Neural crest cell (in vitro differentiated cells): ENCODE results near the gene CENATAC. TPM values are rescaled to one million over a fixed set of nuclear protein-coding genes. Genes with fewer than 3 reads are reported as not detected.
A peak's percentile ranks its signal among the peaks of the same experiment; 100 is the strongest.
"Not testable (repeated sequence)": the region's sequence is repeated elsewhere in the genome, so short reads cannot be mapped to it uniquely, and the experiment has no call there.

Experiments used
- DNase-seq: peaks from one replicate; pipeline ENCODE4 v3.0.0; 2021; ENCODE audit warnings: low read depth, mixed read lengths, low spot score
- H3K27ac Mint-ChIP-seq: one replicate; pipeline ENCODE4 v1.8.0; 2021; ENCODE audit warnings: mild to moderate bottlenecking, mixed read lengths; ENCODE audit not compliant: unreplicated experiment
- H3K27me3 Mint-ChIP-seq: 2 replicates; pipeline ENCODE4 v1.8.0; 2021; ENCODE audit warnings: low read depth, mild to moderate bottlenecking, mixed read lengths
- H3K36me3 Mint-ChIP-seq: 2 replicates; pipeline ENCODE4 v1.8.0; 2021; ENCODE audit warnings: low read depth, mild to moderate bottlenecking, mixed read lengths
- H3K4me1 Mint-ChIP-seq: 2 replicates; pipeline ENCODE4 v1.8.0; 2021; ENCODE audit warnings: mixed read lengths
- H3K4me3 Mint-ChIP-seq: one replicate; pipeline ENCODE4 v1.8.0; 2021; ENCODE audit warnings: mild to moderate bottlenecking, mixed read lengths
- H3K9me3 Mint-ChIP-seq: 2 replicates; pipeline ENCODE4 v1.8.0; 2021; ENCODE audit warnings: mixed read lengths
- CTCF ChIP-seq: fragments of 200-600 bp; sonication (generic); conservative IDR thresholded peaks from 2 replicates; pipeline ENCODE4 v1.5.0; 2021; ENCODE audit warnings: antibody characterized with exemption, mild to moderate bottlenecking
- total RNA-seq: library from RNA; stranded (reverse); gene quantifications from 2 replicates; pipeline ENCODE4 v1.2.1, GENCODE V29; 2021

Gene CENATAC
- total RNA-seq, 1 donor from 2014 or later: 32.5 TPM

DNA sequence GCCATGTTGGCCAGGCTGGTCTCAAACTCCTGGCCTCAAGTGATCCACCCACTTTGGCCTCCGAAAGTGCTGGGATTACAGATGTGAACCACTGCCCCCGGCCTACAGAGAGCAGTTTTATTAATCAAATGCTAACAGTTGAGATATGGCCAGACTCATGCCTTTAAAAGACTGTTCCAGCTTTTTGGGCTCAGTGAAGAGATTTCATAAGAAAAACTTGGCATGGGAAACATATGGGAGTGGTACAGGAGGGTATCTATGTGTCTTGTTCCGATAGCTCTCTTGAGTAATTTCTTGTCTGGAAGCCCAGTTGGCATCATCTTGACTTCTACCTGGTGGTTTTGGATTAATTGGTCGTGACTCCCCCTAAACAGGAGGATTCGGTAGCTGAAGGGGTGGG lies 40.9 kb downstream of the CENATAC start:
- Mint-ChIP-seq H3K4me1 (no peaks in the 10 kb centered on the region), H3K27me3 (no peaks in the 10 kb centered on the region), H3K36me3 (no peaks in the 10 kb centered on the region), H3K27ac (no peak overlapping the region), H3K4me3 (no peak overlapping the region), H3K9me3 (no peaks in the 10 kb centered on the region)
- no peak for TF ChIP-seq CTCF
- no peak for DNase-seq

GRCh38 chr11:119039471-119039870 lies 41.5 kb downstream of the CENATAC start:
- H3K36me3 Mint-ChIP-seq, DNase-seq, H3K27me3 Mint-ChIP-seq, H3K4me1 Mint-ChIP-seq, H3K27ac Mint-ChIP-seq, H3K9me3 Mint-ChIP-seq, H3K4me3 Mint-ChIP-seq: not testable (repeated sequence)

GRCh38 chr11:119041821-119042514 lies 44.0 kb downstream of the CENATAC start:
- no peak for TF ChIP-seq CTCF
- no peak for DNase-seq
- peak overlapping the region; percentile 32 for H3K27ac Mint-ChIP-seq
- peaks cover 4% of the 10 kb centered on the region for H3K36me3 Mint-ChIP-seq
- no peak overlapping the region for H3K4me3 Mint-ChIP-seq
- no peaks in the 10 kb centered on the region for H3K4me1 Mint-ChIP-seq
- no peaks in the 10 kb centered on the region for H3K9me3 Mint-ChIP-seq
- no peaks in the 10 kb centered on the region for H3K27me3 Mint-ChIP-seq

- peaks cover 9% of the 10 kb centered on the region for H3K36me3 Mint-ChIP-seq
- H3K4me3 Mint-ChIP-seq: no peak overlapping the region
- no peaks in the 10 kb centered on the region for H3K27me3 Mint-ChIP-seq
- no peaks in the 10 kb centered on the region for H3K4me1 Mint-ChIP-seq
- no peak for TF ChIP-seq CTCF
- H3K9me3 Mint-ChIP-seq: no peaks in the 10 kb centered on the region
- no peak overlapping the region for H3K27ac Mint-ChIP-seq
- no peak for DNase-seq
Observed at GRCh38 chr11:119042927-119043326, 45.0 kb downstream of the CENATAC start.

GRCh38 chr11:119044708-119045107 lies 46.8 kb downstream of the CENATAC start:
- H3K36me3 Mint-ChIP-seq: peaks cover 12% of the 10 kb centered on the region

More at GRCh38 chr11:119044708-119045107, 46.8 kb downstream of the CENATAC start:
- DNase-seq: no peak
- H3K4me1 Mint-ChIP-seq: no peaks in the 10 kb centered on the region
- no peak overlapping the region for H3K27ac Mint-ChIP-seq
- TF ChIP-seq CTCF: peak; percentile 49
- H3K4me3 Mint-ChIP-seq: no peak overlapping the region
- no peaks in the 10 kb centered on the region for H3K27me3 Mint-ChIP-seq
- no peaks in the 10 kb centered on the region for H3K9me3 Mint-ChIP-seq
